TTC549 (cell line): ENCODE data around the gene PCARE.
"Not testable (repeated sequence)": the region's sequence is repeated elsewhere in the genome, so short reads cannot be mapped to it uniquely, and the experiment has no call there.

Experiments used
- FAIRE-seq: peaks from 2 replicates; lab custom pipeline; 2012; peaks lifted over from hg19 to GRCh38; lab: Jason Lieb, UNC

Gene PCARE

GRCh38 chr2:29096969-29097368 is 22.6 kb upstream of the PCARE start:
- no peak for FAIRE-seq

GRCh38 chr2:29090311-29090710 is 16.0 kb upstream of the PCARE start:
- FAIRE-seq, result not testable (repeated sequence)

- FAIRE-seq, result no peak
These were observed 10.2 kb upstream of the PCARE start for GRCh38 chr2:29084554-29084953.

- no peak for FAIRE-seq
These were observed 8.6 kb upstream of the PCARE start for GRCh38 chr2:29082804-29083495.

- no peak for FAIRE-seq
These were observed 6.8 kb upstream of the PCARE start for GRCh38 chr2:29080886-29081743.

- no peak for FAIRE-seq
These were observed 5.6 kb upstream of the PCARE start for GRCh38 chr2:29079887-29080286.

- no peak for FAIRE-seq
These were observed 1.8 kb upstream of the PCARE start for GRCh38 chr2:29075894-29076705.

- no peak for FAIRE-seq
These were observed 390 bp downstream of the PCARE start for GRCh38 chr2:29073933-29074332.

- FAIRE-seq, result no peak
These were observed 1.2 kb downstream of the PCARE start for GRCh38 chr2:29072971-29073725.

- no peak for FAIRE-seq
These were observed 2.1 kb downstream of the PCARE start for GRCh38 chr2:29072251-29072650.

GRCh38 chr2:29071032-29071975 is 3.0 kb downstream of the PCARE start:
- no peak for FAIRE-seq

- no peak for FAIRE-seq
These were observed 3.8 kb downstream of the PCARE start for GRCh38 chr2:29070526-29070925.

- FAIRE-seq, result no peak
These were observed 5.8 kb downstream of the PCARE start for GRCh38 chr2:29068513-29068912.

GRCh38 chr2:29066997-29067605 is 7.2 kb downstream of the PCARE start:
- FAIRE-seq, result no peak

- no peak for FAIRE-seq
These were observed 8.0 kb downstream of the PCARE start for GRCh38 chr2:29066271-29066860.

- no peak for FAIRE-seq
These were observed 9.1 kb downstream of the PCARE start for GRCh38 chr2:29065068-29065811.

- FAIRE-seq, result no peak
These were observed 9.6 kb downstream of the PCARE start for GRCh38 chr2:29064746-29065067.

GRCh38 chr2:29064346-29064715 is 10.0 kb downstream of the PCARE start:
- FAIRE-seq, result no peak

- no peak for FAIRE-seq
These were observed 10.5 kb downstream of the PCARE start for GRCh38 chr2:29063646-29064345.
